Neural progenitor cell (in vitro differentiated cells): ENCODE measurements around the gene TANK.

Source experiments
- CTCF ChIP-seq: fragments of 200-600 bp; sonication (generic); IDR thresholded peaks from 2 replicates; pipeline ENCODE4 v1.5.1; 2017; ENCODE audit warnings: antibody characterized with exemption, mild to moderate bottlenecking
- EZH2phosphoT487 ChIP-seq: fragments of 200-600 bp; sonication (generic); IDR thresholded peaks from 2 replicates; pipeline ENCODE4 v1.6.1; 2017; ENCODE audit warnings: antibody characterized with exemption

GRCh38 chr2:161159456-161160225, 587 bp upstream of the TANK start:
- TF ChIP-seq CTCF: no peak
- no peak for TF ChIP-seq EZH2phosphoT487
